ENCODE results near the gene HTR6.

The HTR6 gene

GRCh38 chr1:19685994-19686393, 21.3 kb downstream of the HTR6 start:
- TF ChIP-seq BHLHE40 (IDR thresholded peaks at IDR 0.05; ENCODE audit: borderline replicate concordance) (no peak), NFRKB (IDR thresholded peaks at IDR 0.05) (no peak), LEF1 (IDR thresholded peaks at IDR 0.05; ENCODE audit: borderline replicate concordance) (no peak), SUZ12 (IDR thresholded peaks at IDR 0.05) (no peak), ELF4 (IDR thresholded peaks at IDR 0.05) (no peak), L3MBTL2 (conservative IDR thresholded peaks at IDR 0.05) (no peak), CTBP1 (IDR thresholded peaks at IDR 0.05; ENCODE audit: borderline replicate concordance) (no peak), FOXA1 (IDR thresholded peaks at IDR 0.05) (no peak), FOXK2 (IDR thresholded peaks at IDR 0.05) (no peak), HDGF (IDR thresholded peaks at IDR 0.05; ENCODE audit: borderline replicate concordance) (no peak), TARDBP (IDR thresholded peaks at IDR 0.05) (no peak), FOXM1 (IDR thresholded peaks at IDR 0.05; ENCODE audit: borderline replicate concordance) (no peak), ARNT (IDR thresholded peaks at IDR 0.05) (no peak)
- ChIA-PET POLR2A (no interaction called here), CTCF (no interaction called here)
- DNase-seq (ENCODE audit: extremely low spot score): no peak

GRCh38 chr1:19687414-19687813, 22.7 kb downstream of the HTR6 start:
- POLR2A ChIA-PET: no interaction called here
- TF ChIP-seq NFRKB (IDR thresholded peaks at IDR 0.05) (no peak), ELF4 (IDR thresholded peaks at IDR 0.05) (no peak), ZNF384 (IDR thresholded peaks at IDR 0.05) (no peak), LEF1 (IDR thresholded peaks at IDR 0.05; ENCODE audit: borderline replicate concordance) (no peak), FOXK2 (IDR thresholded peaks at IDR 0.05) (no peak), CTBP1 (IDR thresholded peaks at IDR 0.05; ENCODE audit: borderline replicate concordance) (no peak), L3MBTL2 (conservative IDR thresholded peaks at IDR 0.05) (no peak), HDGF (IDR thresholded peaks at IDR 0.05; ENCODE audit: borderline replicate concordance) (no peak), FOXA1 (IDR thresholded peaks at IDR 0.05) (no peak), SUZ12 (IDR thresholded peaks at IDR 0.05) (no peak), ARNT (IDR thresholded peaks at IDR 0.05) (no peak), PKNOX1 (IDR thresholded peaks at IDR 0.05) (no peak), FOXM1 (IDR thresholded peaks at IDR 0.05; ENCODE audit: borderline replicate concordance) (no peak), TARDBP (IDR thresholded peaks at IDR 0.05) (no peak)
- DNase-seq (ENCODE audit: extremely low spot score): no peak
- CTCF ChIA-PET: no interaction called here

GRCh38 chr1:19688041-19688842, 23.6 kb downstream of the HTR6 start:
- ChIA-PET CTCF (no interaction called here), POLR2A (no interaction called here)
- TF ChIP-seq ELF4 (IDR thresholded peaks at IDR 0.05) (no peak), SUZ12 (IDR thresholded peaks at IDR 0.05) (no peak), TARDBP (IDR thresholded peaks at IDR 0.05) (no peak), FOXK2 (IDR thresholded peaks at IDR 0.05) (no peak), L3MBTL2 (conservative IDR thresholded peaks at IDR 0.05) (no peak), ARNT (IDR thresholded peaks at IDR 0.05) (no peak), HDGF (IDR thresholded peaks at IDR 0.05; ENCODE audit: borderline replicate concordance) (no peak)
- no peak for DNase-seq (ENCODE audit: extremely low spot score)

GRCh38 chr1:19689085-19689757, 24.5 kb downstream of the HTR6 start:
- CTCF ChIA-PET: no interaction called here
- no peak for TF ChIP-seq SP1 (IDR thresholded peaks at IDR 0.05)
- TF ChIP-seq FOXA1 (IDR thresholded peaks at IDR 0.05): no peak
- TF ChIP-seq ARNT (IDR thresholded peaks at IDR 0.05): no peak
- DNase-seq (ENCODE audit: extremely low spot score): no peak
- POLR2A ChIA-PET: no interaction called here

GRCh38 chr1:19689856-19690255, 25.2 kb downstream of the HTR6 start:
- DNase-seq (ENCODE audit: extremely low spot score): no peak
- POLR2A ChIA-PET: no interaction called here
- CTCF ChIA-PET: no interaction called here
- TF ChIP-seq NFRKB (IDR thresholded peaks at IDR 0.05): no peak

GRCh38 chr1:19690342-19690741, 25.7 kb downstream of the HTR6 start:
- TF ChIP-seq SP1 (IDR thresholded peaks at IDR 0.05) (no peak), L3MBTL2 (conservative IDR thresholded peaks at IDR 0.05) (no peak), TARDBP (IDR thresholded peaks at IDR 0.05) (no peak), FOXK2 (IDR thresholded peaks at IDR 0.05) (no peak)
- CTCF ChIA-PET: interaction anchor here (0.6 kb wide), 1 partner anchor 255 kb away, joined by 3 read pairs; no protein-coding TSS in a partner anchor
- no peak for DNase-seq (ENCODE audit: extremely low spot score)
- POLR2A ChIA-PET: no interaction called here

- ChIA-PET CTCF (interaction anchor here (1.6 kb wide), 1 partner anchor 10 kb away, joined by 10 read pairs; no protein-coding TSS in a partner anchor), POLR2A (interaction anchor here (1.1 to 1.3 kb wide), 2 partner anchors 10 kb away, joined by 4 to 5 read pairs; no protein-coding TSS in a partner anchor)
- TF ChIP-seq FOXK2 (IDR thresholded peaks at IDR 0.05) (no peak), HDGF (IDR thresholded peaks at IDR 0.05; ENCODE audit: borderline replicate concordance) (no peak), L3MBTL2 (conservative IDR thresholded peaks at IDR 0.05) (no peak), ELF4 (IDR thresholded peaks at IDR 0.05) (no peak), SUZ12 (IDR thresholded peaks at IDR 0.05) (no peak), PKNOX1 (IDR thresholded peaks at IDR 0.05) (no peak), NFRKB (IDR thresholded peaks at IDR 0.05) (no peak), CTBP1 (IDR thresholded peaks at IDR 0.05; ENCODE audit: borderline replicate concordance) (no peak), ZNF384 (IDR thresholded peaks at IDR 0.05) (no peak), TARDBP (IDR thresholded peaks at IDR 0.05) (no peak), SP1 (IDR thresholded peaks at IDR 0.05) (no peak), FOXM1 (IDR thresholded peaks at IDR 0.05; ENCODE audit: borderline replicate concordance) (no peak), LEF1 (IDR thresholded peaks at IDR 0.05; ENCODE audit: borderline replicate concordance) (no peak), FOXA1 (IDR thresholded peaks at IDR 0.05) (no peak)
- DNase-seq (ENCODE audit: extremely low spot score): no peak
Observed at GRCh38 chr1:19694298-19694697, 29.6 kb downstream of the HTR6 start.
